Inferior parietal cortex (tissue), 1 donor: ENCODE data around the gene TMEM74B.

Experiments
- DNase-seq: peaks from one replicate; pipeline ENCODE4 v3.0.0-alpha.2; 2016; ENCODE audit errors: extremely low spot score

TMEM74B gene

DNA sequence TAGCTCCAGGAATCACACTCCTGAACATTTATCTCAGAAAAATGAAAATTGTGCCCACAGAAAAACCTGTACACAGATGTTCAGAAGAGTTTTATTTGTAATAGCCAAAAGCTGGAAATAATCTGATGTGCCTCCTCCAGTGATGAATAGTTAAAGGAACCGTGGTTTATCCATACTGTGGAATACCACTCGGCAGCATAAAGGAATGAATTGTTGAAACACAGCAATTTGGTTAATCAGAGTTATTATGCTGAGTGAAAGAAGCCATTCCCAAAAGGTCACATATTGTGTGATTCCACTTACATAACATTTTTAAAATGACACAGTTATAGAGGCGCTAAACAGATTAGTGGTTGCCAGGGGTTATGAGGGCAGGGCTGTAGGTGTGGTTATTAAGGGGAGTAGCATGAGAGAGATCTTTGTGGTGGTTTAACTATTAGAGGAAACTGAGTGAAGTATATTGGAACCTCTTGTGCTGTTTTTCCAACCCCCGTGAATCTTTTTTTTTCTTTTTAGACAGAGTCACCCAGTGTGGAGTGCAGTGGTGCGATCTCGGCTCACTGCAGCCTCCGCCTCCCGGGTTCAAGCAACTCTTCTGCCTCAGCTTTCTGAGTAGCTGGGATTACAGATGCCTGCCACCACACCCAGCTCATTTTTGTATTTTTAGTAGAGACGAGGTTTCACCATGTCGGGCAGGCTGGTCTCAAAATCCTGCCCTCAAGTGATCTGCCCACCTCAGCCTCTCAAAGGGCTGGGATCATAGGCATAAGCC lies 40.2 kb downstream of the TMEM74B start:
- no peak for DNase-seq

DNA sequence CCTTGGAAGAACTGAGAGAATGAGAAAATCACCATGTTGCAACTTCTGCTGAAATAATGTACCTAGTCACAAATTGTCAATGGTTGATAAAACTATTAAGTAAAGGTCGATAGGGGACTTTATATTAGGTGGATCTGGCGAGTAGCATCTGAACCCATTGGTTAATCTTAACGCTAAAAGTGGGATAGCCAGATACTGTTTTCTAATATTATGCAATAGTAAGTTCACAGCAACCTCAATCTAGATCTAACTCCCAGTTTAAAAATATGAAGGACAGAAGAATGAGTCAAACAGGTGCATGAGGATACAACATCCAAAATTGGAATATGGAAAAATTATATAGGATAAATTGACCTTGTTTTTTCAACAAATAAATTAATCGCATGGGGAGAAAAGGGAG lies 47.5 kb downstream of the TMEM74B start:
- no peak for DNase-seq

DNA sequence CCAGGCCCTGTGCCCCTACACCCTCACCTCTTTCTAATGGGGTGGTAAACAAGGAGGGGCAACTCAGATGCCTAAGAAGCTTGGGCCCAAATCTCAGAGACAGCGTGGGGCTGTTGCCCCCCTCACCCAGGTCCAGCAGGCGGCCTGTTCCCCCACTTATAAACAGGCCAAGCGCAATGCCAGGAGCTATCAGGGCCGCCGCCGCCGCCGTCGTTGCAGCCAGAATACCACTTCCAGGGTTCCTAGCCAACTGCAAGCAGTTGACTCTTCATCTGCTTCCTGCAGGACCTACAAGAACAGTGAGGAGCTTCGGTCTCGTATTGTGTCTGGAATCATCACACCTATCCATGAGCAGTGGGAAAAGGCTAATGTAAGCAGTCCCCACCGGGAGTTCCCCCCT lies 49.9 kb downstream of the TMEM74B start:
- no peak for DNase-seq

DNA sequence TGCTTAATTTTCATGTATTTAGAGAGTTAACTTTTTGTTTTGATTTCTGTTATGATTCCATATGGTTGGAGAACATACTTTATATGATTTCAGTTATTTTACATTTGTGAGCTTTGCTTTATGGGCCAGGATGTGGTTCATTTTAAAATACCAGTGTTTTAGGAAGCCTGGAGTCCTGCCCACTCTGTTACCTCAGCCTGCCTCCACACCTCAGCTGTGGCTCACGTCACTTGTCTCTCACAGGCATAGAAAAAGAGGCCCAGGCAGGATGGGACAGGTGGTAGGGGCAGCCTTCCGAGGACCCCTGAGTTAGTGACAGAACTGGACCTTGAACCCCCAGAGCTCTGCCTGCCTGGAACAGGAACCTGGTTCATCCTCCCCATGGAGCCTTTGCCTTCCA lies 50.4 kb downstream of the TMEM74B start:
- DNase-seq, result no peak

DNA sequence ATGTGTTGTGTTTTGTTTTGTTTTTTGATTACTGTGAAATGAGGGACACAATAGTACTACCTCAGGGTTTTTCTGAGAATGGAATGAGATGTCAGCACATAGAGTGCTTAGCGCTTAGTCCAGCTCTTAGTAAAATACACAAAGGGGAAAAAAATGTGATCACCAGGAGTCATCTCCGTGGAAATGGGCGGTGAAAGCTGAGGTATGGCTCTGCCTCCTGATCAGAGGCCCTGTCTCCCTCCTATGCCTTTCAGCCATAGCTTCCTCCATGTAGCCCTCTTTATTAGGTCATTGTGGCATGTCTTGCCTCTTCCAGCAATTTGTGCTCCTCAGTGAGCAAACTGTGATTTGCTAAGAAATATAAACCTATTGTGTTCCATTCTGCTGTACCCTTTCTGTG lies 53.4 kb downstream of the TMEM74B start:
- no peak for DNase-seq

DNA sequence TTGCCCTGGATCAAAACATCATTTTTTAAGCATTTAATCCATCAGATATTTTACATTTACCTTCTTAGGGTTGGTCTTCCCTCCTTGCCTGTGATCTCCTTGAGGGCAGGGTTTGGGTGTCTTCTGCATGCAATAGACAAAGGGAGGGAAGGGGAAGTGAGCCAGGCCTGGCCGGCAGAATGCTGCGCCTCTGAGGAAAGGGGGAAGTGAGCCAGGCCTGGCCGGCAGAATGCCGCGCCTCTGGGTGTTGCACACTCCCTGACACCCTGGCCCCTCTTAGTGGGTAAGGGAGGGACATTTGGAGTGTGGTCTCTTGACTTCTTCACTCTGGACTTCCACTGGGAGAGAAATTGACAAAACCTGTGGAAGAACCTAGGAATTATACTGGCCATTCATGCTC lies 53.9 kb downstream of the TMEM74B start:
- no peak for DNase-seq
